ENCODE data around the gene GANC.
A peak's percentile ranks its signal among the peaks of the same experiment; 100 is the strongest.
"Not testable (repeated sequence)": the region's sequence is repeated elsewhere in the genome, so short reads cannot be mapped to it uniquely, and the experiment has no call there.

GANC gene

DNA sequence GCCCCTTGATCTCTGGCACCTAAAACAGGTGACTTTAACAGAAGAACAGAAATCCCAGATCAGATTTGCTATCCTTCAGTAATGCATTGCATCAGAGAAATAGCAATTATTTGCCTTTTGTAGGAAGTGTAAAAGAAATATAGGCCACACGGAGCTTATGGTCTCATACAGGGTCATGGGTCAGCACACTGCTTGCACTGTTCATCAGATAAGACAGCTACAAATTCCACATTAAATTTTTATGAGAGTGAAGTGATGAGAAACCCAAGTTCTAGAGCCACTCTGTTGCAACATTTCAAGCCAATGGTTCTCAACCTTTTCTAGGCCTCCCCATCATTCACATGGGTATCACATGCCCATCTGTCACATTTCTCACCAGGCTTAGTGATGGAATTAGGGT, 33.7 kb downstream of the GANC start:
- Mint-ChIP-seq H3K9me3 (peaks cover 0 to 13% of the 10 kb centered on the region in 2 donors), H3K4me1 (no peaks in the 10 kb centered on the region), H3K27ac (no peak overlapping the region), H3K27me3 (no peaks in the 10 kb centered on the region), H3K4me3 (no peak overlapping the region), H3K36me3 (peaks cover 27 to 50% of the 10 kb centered on the region in 2 donors)
- DNase-seq (no peak), ATAC-seq (replicated peaks) (no peak)

GRCh38 chr15:42313463-42313862, 40.5 kb downstream of the GANC start:
- ATAC-seq (replicated peaks) (no peak), DNase-seq (no peak)
- H3K27me3 Mint-ChIP-seq = no peaks in the 10 kb centered on the region
- H3K4me1 Mint-ChIP-seq = no peaks in the 10 kb centered on the region
- H3K9me3 Mint-ChIP-seq = no peaks in the 10 kb centered on the region
- H3K4me3 Mint-ChIP-seq = no peak overlapping the region
- H3K27ac Mint-ChIP-seq = no peak overlapping the region
- H3K36me3 Mint-ChIP-seq = peaks cover 39 to 56% of the 10 kb centered on the region in 2 donors

GRCh38 chr15:42314818-42315217, 41.8 kb downstream of the GANC start:
- Mint-ChIP-seq H3K27ac (no peak overlapping the region), H3K9me3 (no peaks in the 10 kb centered on the region), H3K4me1 (no peaks in the 10 kb centered on the region), H3K36me3 (peaks cover 36 to 59% of the 10 kb centered on the region in 2 donors), H3K4me3 (no peak overlapping the region), H3K27me3 (no peaks in the 10 kb centered on the region)
- ATAC-seq (replicated peaks) = no peak
- no peak for DNase-seq

DNA sequence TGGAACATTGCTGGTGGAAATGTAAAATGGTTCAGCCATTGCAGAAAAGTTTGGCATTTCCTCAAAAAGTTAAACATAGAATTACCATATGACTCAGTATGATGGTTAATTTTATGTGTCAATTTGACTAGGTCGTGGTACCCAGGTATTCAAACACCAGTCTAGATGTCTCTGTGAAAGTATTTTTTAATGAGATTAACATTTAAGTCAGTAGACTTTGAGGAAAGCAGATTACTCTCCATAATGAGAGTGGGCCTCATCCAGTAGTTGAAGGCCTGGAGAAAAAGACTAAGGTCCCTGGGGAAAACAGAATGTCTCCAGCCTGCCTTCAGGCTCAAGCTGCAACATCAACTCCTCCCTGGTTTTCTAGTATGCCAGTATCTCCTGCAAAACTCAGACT, 42.5 kb downstream of the GANC start:
- peaks cover 35 to 52% of the 10 kb centered on the region in 2 donors for H3K36me3 Mint-ChIP-seq
- H3K4me1 Mint-ChIP-seq = no peaks in the 10 kb centered on the region
- DNase-seq (no peak), ATAC-seq (replicated peaks) (no peak)
- no peak overlapping the region for H3K4me3 Mint-ChIP-seq
- no peaks in the 10 kb centered on the region for H3K9me3 Mint-ChIP-seq
- no peaks in the 10 kb centered on the region for H3K27me3 Mint-ChIP-seq
- no peak overlapping the region for H3K27ac Mint-ChIP-seq

- H3K4me3 Mint-ChIP-seq; DNase-seq; H3K4me1 Mint-ChIP-seq; H3K27me3 Mint-ChIP-seq; H3K27ac Mint-ChIP-seq; ATAC-seq (replicated peaks); H3K9me3 Mint-ChIP-seq: not testable (repeated sequence)
- H3K36me3 Mint-ChIP-seq = peaks cover 35 to 52% of the 10 kb centered on the region in 2 donors
Observed at GRCh38 chr15:42316282-42316805, 43.3 kb downstream of the GANC start.

DNA sequence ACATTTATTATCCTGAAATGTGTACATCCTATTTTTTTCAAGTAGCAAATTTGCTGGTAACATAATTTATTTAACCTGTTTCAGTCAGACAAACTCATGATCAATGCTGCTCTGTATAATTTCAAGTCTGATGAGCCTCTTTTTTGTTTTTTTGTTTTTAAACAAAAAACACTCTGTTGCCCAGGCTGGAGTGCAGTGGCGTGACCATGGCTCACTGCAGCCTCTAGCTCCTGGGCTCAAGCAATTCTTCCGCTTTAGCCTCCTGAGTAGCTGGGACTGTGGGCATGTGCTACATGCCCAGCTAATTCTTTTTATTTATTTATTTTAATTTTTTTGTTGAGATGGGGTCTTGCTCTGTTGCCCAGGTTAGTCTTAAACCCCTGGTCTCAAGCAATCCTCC, 46.2 kb downstream of the GANC start:
- Mint-ChIP-seq H3K9me3 (no peaks in the 10 kb centered on the region), H3K4me3 (no peak overlapping the region), H3K4me1 (peaks cover 0 to 6% of the 10 kb centered on the region in 2 donors), H3K27ac (no peak overlapping the region), H3K36me3 (peaks cover 29 to 60% of the 10 kb centered on the region in 2 donors), H3K27me3 (no peaks in the 10 kb centered on the region)
- DNase-seq (no peak), ATAC-seq (replicated peaks) (no peak)

DNA sequence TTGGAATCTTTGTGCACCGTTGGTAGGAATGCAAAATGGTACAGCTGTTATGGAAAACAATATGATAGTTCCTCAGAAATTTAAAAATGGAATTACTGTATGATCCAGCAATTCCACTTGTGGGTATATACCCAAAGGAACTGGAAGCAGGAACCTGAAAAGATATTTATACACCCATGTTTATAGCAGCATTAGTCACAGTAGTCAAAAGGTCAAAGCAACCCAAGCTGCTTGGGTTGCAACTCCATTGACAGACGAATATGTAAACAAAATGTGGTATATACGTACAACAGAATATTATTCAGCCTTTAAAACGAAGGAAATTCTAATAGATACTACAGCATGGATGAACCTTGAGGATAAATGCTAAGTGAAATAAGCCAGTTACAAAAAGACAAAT, 51.3 kb downstream of the GANC start:
- Mint-ChIP-seq H3K27me3 (no peaks in the 10 kb centered on the region), H3K4me3 (no peak overlapping the region), H3K4me1 (peaks cover 0 to 6% of the 10 kb centered on the region in 2 donors), H3K9me3 (no peaks in the 10 kb centered on the region), H3K36me3 (peaks cover 50 to 58% of the 10 kb centered on the region in 2 donors), H3K27ac (no peak overlapping the region)
- DNase-seq (no peak), ATAC-seq (replicated peaks) (no peak)

DNA sequence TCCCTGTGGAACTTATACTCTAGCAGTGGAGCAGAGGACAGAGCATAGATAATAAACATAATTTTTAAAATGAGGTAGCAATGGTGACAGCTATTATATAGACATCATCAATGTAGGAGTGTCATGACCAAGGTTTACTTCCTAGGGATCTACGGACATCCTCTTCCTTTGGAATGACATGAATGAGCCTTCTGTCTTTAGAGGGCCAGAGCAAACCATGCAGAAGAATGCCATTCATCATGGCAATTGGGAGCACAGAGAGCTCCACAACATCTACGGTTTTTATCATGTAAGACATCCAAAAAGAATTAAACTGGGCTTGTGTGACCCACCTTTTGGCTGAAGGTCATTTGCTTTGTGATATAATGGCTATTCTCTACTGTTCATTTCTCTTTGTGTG, 56.2 kb downstream of the GANC start:
- Mint-ChIP-seq H3K4me1 (no peaks in the 10 kb centered on the region), H3K27me3 (no peaks in the 10 kb centered on the region), H3K27ac (no peak overlapping the region), H3K4me3 (no peak overlapping the region), H3K36me3 (peaks cover 30 to 33% of the 10 kb centered on the region in 2 donors), H3K9me3 (no peaks in the 10 kb centered on the region)
- DNase-seq = no peak
- ATAC-seq (replicated peaks) = no peak

DNA sequence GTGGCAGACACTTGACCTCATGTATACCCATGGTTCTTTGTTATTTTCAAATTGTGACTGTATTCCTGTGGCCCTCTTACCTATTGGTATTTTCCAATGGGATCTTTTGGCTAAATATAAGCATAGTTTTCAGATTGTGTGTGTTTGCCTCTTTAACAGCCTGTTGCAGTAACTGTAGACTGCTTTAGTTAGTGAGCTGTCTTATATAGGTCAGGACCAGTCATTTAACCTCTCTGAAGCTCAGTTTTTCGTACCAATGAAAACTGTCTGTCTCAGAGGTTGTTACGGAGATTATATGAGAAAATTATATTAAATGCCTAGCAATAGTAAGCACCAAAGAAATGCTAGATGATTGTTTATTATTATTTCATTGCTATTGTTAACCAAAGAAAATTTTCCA, 57.0 kb downstream of the GANC start:
- H3K36me3 Mint-ChIP-seq = peaks cover 30 to 32% of the 10 kb centered on the region in 2 donors
- DNase-seq (no peak), ATAC-seq (replicated peaks) (no peak)
- no peaks in the 10 kb centered on the region for H3K4me1 Mint-ChIP-seq
- no peaks in the 10 kb centered on the region for H3K27me3 Mint-ChIP-seq
- peaks cover 0 to 2% of the 10 kb centered on the region in 2 donors for H3K9me3 Mint-ChIP-seq
- H3K27ac Mint-ChIP-seq = no peak overlapping the region
- no peak overlapping the region for H3K4me3 Mint-ChIP-seq

- ATAC-seq (replicated peaks) = no peak
Observed at GRCh38 chr15:42331235-42331634, 58.2 kb downstream of the GANC start.

GRCh38 chr15:42332331-42332730, 59.3 kb downstream of the GANC start:
- no peak for ATAC-seq (replicated peaks)
- DNase-seq = no peak
- H3K27ac Mint-ChIP-seq = no peak overlapping the region
- H3K9me3 Mint-ChIP-seq = peaks cover 6 to 13% of the 10 kb centered on the region in 2 donors
- H3K36me3 Mint-ChIP-seq = peaks cover 29 to 38% of the 10 kb centered on the region in 2 donors
- H3K4me3 Mint-ChIP-seq = no peak overlapping the region
- no peaks in the 10 kb centered on the region for H3K27me3 Mint-ChIP-seq
- H3K4me1 Mint-ChIP-seq = no peaks in the 10 kb centered on the region

More at GRCh38 chr15:42331235-42331634, 58.2 kb downstream of the GANC start:
- Mint-ChIP-seq H3K27me3 (no peaks in the 10 kb centered on the region), H3K9me3 (peaks cover 6 to 9% of the 10 kb centered on the region in 2 donors), H3K4me1 (no peaks in the 10 kb centered on the region), H3K27ac (no peak overlapping the region), H3K4me3 (no peak overlapping the region), H3K36me3 (peaks cover 31 to 41% of the 10 kb centered on the region in 2 donors)
- DNase-seq = no peak

GRCh38 chr15:42335074-42335473, 62.1 kb downstream of the GANC start:
- Mint-ChIP-seq H3K4me1 (no peaks in the 10 kb centered on the region), H3K27ac (no peak overlapping the region), H3K9me3 (peaks cover 6 to 13% of the 10 kb centered on the region in 2 donors), H3K27me3 (no peaks in the 10 kb centered on the region), H3K4me3 (no peak overlapping the region), H3K36me3 (peaks cover 24 to 41% of the 10 kb centered on the region in 2 donors)
- DNase-seq = no peak
- ATAC-seq (replicated peaks) = no peak

DNA sequence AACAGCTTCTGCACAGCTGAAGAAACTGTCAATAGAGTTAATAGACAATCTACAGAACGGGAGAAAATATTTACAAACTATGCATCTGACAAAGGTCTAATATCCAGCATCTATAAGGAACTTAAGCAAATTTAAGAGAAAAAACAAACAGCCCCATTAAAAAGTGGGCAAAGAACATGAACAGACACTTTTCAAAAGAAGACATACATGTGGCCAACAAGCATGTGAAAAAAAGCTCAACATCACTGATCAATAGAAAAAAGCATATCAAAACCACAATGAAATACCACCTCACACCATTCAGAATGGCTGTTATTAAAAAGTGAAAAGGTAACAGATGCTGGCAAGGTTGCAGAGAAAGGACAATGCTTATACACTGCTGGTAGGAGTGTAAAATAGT, 63.6 kb downstream of the GANC start:
- H3K27ac Mint-ChIP-seq = not testable (repeated sequence)

GRCh38 chr15:42337104-42337503, 64.1 kb downstream of the GANC start:
- Mint-ChIP-seq H3K27ac (peak overlapping the region; percentile 6), H3K9me3 (peaks cover 6 to 13% of the 10 kb centered on the region in 2 donors), H3K36me3 (peaks cover 24 to 32% of the 10 kb centered on the region in 2 donors)
- H3K4me1 Mint-ChIP-seq; H3K4me3 Mint-ChIP-seq; H3K27me3 Mint-ChIP-seq; ATAC-seq (replicated peaks); DNase-seq: not testable (repeated sequence)

More for the DNA sequence above, 63.6 kb downstream of the GANC start:
- not testable (repeated sequence) for H3K4me3 Mint-ChIP-seq; H3K27me3 Mint-ChIP-seq; DNase-seq; ATAC-seq (replicated peaks); H3K4me1 Mint-ChIP-seq
- peaks cover 24 to 32% of the 10 kb centered on the region in 2 donors for H3K36me3 Mint-ChIP-seq
- H3K9me3 Mint-ChIP-seq = peaks cover 6 to 13% of the 10 kb centered on the region in 2 donors

GRCh38 chr15:42338500-42338899, 65.5 kb downstream of the GANC start:
- no peak overlapping the region for H3K4me3 Mint-ChIP-seq
- H3K36me3 Mint-ChIP-seq = peaks cover 31 to 40% of the 10 kb centered on the region in 2 donors
- H3K9me3 Mint-ChIP-seq = peaks cover 6 to 13% of the 10 kb centered on the region in 2 donors
- DNase-seq (no peak), ATAC-seq (replicated peaks) (no peak)
- no peaks in the 10 kb centered on the region for H3K4me1 Mint-ChIP-seq
- no peak overlapping the region for H3K27ac Mint-ChIP-seq
- no peaks in the 10 kb centered on the region for H3K27me3 Mint-ChIP-seq

Data from stimulated activated naive B cell treated with anti-CD40 and anti-IgM and Interleukin-4, amounts not matched to agents 10 μg/mL and 1 μg/mL and 100 μg/mL, for 72 hours (primary cell).